GM19035 (cell line): ENCODE data around the gene LZTR1.
"Not testable (repeated sequence)": the region's sequence is repeated elsewhere in the genome, so short reads cannot be mapped to it uniquely, and the experiment has no call there.

ENCODE experiments used
- ATAC-seq: cut with Tn5 transposase; IDR thresholded peaks from one replicate; pipeline ENCODE4 v1.9.1; 2021; ENCODE audit not compliant: unreplicated experiment

LZTR1 gene

GRCh38 chr22:20995329-20996030 lies 13.4 kb downstream of the LZTR1 start:
- ATAC-seq, result no peak

- no peak for ATAC-seq
These were observed 13.9 kb downstream of the LZTR1 start for GRCh38 chr22:20996031-20996410.

GRCh38 chr22:20996598-20997535 lies 14.8 kb downstream of the LZTR1 start:
- no peak for ATAC-seq

- no peak for ATAC-seq
These were observed 15.6 kb downstream of the LZTR1 start for GRCh38 chr22:20997536-20998257.

GRCh38 chr22:20998411-20999336 lies 16.6 kb downstream of the LZTR1 start:
- ATAC-seq, result no peak

- ATAC-seq, result no peak
These were observed 17.5 kb downstream of the LZTR1 start for GRCh38 chr22:20999350-21000206.

GRCh38 chr22:21000207-21000986 lies 18.3 kb downstream of the LZTR1 start:
- ATAC-seq, result no peak

GRCh38 chr22:21000987-21001600 lies 19.0 kb downstream of the LZTR1 start:
- peak; percentile 29 for ATAC-seq

- peak; percentile 79 for ATAC-seq
These were observed 19.7 kb downstream of the LZTR1 start, which contains the start of gene THAP7 for GRCh38 chr22:21001601-21002325. TSS of gene THAP7 (minus strand) at chr22:21002118. CDS start at chr22:21001911, 207 bp downstream.

- ATAC-seq, result no peak
These were observed 21.7 kb downstream of the LZTR1 start for GRCh38 chr22:21003782-21004181.

GRCh38 chr22:21009208-21009607 lies 27.1 kb downstream of the LZTR1 start:
- ATAC-seq, result not testable (repeated sequence)

- ATAC-seq, result no peak
These were observed 27.7 kb downstream of the LZTR1 start for GRCh38 chr22:21009638-21010425.

GRCh38 chr22:21010426-21011113 lies 28.5 kb downstream of the LZTR1 start:
- ATAC-seq, result no peak

GRCh38 chr22:21012446-21013407 lies 30.6 kb downstream of the LZTR1 start:
- no peak for ATAC-seq

- peak; percentile 19 for ATAC-seq
These were observed 31.6 kb downstream of the LZTR1 start for GRCh38 chr22:21013657-21014201.
